ENCODE measurements around the gene PCBP3. TPM values are rescaled to one million over a fixed set of nuclear protein-coding genes. Genes with fewer than 3 reads are reported as not detected.

Gene PCBP3
- total RNA-seq, 1 experiment from 2014 or later = not detected

GRCh38 chr21:45877171-45877438 is 233.6 kb downstream of the PCBP3 start:
- H3K4me1 ChIP-seq (ENCODE audit: control insufficient read depth, insufficient read depth, low read length) = no peaks in the 10 kb centered on the region
- TF ChIP-seq POLR2AphosphoS5 (IDR thresholded peaks at IDR 0.05; ENCODE audit: low read depth, low read length) (no peak), SIN3A (IDR thresholded peaks at IDR 0.05; ENCODE audit: borderline replicate concordance, insufficient read depth, low read depth, low read length) (no peak), TCF7L2 (IDR thresholded peaks at IDR 0.05; ENCODE audit: low read depth, low read length) (no peak), CTCF (IDR thresholded peaks at IDR 0.05) (no peak), REST (IDR thresholded peaks at IDR 0.05; ENCODE audit: insufficient read depth in 1 of 2, low read depth in 2 of 2, low read length in 1 of 2) (no peak)
- H3K9me3 ChIP-seq (ENCODE audit: control insufficient read depth, insufficient read depth, low read depth, low read length) = no peaks in the 10 kb centered on the region
- H3K27ac ChIP-seq (ENCODE audit: low read length) = no peak overlapping the region
- no peaks in the 10 kb centered on the region for H3K27me3 ChIP-seq (ENCODE audit: control insufficient read depth, insufficient read depth, low read length)
- BruUV-seq (replicated peaks) = no TSS peak
- CTCF ChIA-PET = no interaction called here
- no peak overlapping the region for H3K4me3 ChIP-seq (ENCODE audit: low read depth in 2 of 2, low read length in 2 of 2)
- in situ Hi-C loops (cut with HindIII; ENCODE audit: low pct_unique_long_range_greater_than_20kb, low sequenced_read_pairs) = no loop called here
- POLR2A ChIA-PET = no interaction called here
- no peak for ATAC-seq
- intact Hi-C loops (cut with micrococcal nuclease; ENCODE audit: unreplicated experiment) = no loop called here
- DNase-seq (ENCODE audit: low read depth, low spot score) = no peak
- H3K36me3 ChIP-seq (ENCODE audit: control insufficient read depth, insufficient read depth, low read length) = no peaks in the 10 kb centered on the region

GRCh38 chr21:45877821-45878469 is 234.4 kb downstream of the PCBP3 start:
- CTCF ChIA-PET = no interaction called here
- intact Hi-C loops (cut with micrococcal nuclease; ENCODE audit: unreplicated experiment) = no loop called here
- no peak for DNase-seq (ENCODE audit: low read depth, low spot score)

More at GRCh38 chr21:45877821-45878469, 234.4 kb downstream of the PCBP3 start:
- POLR2A ChIA-PET = no interaction called here
- in situ Hi-C loops (cut with HindIII; ENCODE audit: low pct_unique_long_range_greater_than_20kb, low sequenced_read_pairs) = no loop called here
- Histone ChIP-seq H3K9me3 (ENCODE audit: control insufficient read depth, insufficient read depth, low read depth, low read length) (no peaks in the 10 kb centered on the region), H3K36me3 (ENCODE audit: control insufficient read depth, insufficient read depth, low read length) (no peaks in the 10 kb centered on the region), H3K27me3 (ENCODE audit: control insufficient read depth, insufficient read depth, low read length) (no peaks in the 10 kb centered on the region), H3K4me3 (ENCODE audit: low read depth in 2 of 2, low read length in 2 of 2) (no peak overlapping the region), H3K4me1 (ENCODE audit: control insufficient read depth, insufficient read depth, low read length) (no peaks in the 10 kb centered on the region), H3K27ac (ENCODE audit: low read length) (no peak overlapping the region)
- ATAC-seq = peak; percentile 21; the same call in 1 of the 2 replicates
- no peak for TF ChIP-seq TCF7L2 (IDR thresholded peaks at IDR 0.05; ENCODE audit: low read depth, low read length)
- TF ChIP-seq POLR2AphosphoS5 (IDR thresholded peaks at IDR 0.05; ENCODE audit: low read depth, low read length) = no peak
- no peak for TF ChIP-seq CTCF (IDR thresholded peaks at IDR 0.05)
- TF ChIP-seq REST (IDR thresholded peaks at IDR 0.05; ENCODE audit: insufficient read depth in 1 of 2, low read depth in 2 of 2, low read length in 1 of 2) = no peak
- TF ChIP-seq SIN3A (IDR thresholded peaks at IDR 0.05; ENCODE audit: borderline replicate concordance, insufficient read depth, low read depth, low read length) = no peak
- BruUV-seq (replicated peaks) = no TSS peak

Data from Panc1 (cell line).